ENCODE data around the gene DRC3. TPM values are rescaled to one million over a fixed set of nuclear protein-coding genes. Genes with fewer than 3 reads are reported as not detected.

Gene DRC3
- total and polyA plus RNA-seq, 2 donors (not counting 1 experiment from before 2014, with no cell fraction given), result 0.17 TPM; not detected in 1

DNA sequence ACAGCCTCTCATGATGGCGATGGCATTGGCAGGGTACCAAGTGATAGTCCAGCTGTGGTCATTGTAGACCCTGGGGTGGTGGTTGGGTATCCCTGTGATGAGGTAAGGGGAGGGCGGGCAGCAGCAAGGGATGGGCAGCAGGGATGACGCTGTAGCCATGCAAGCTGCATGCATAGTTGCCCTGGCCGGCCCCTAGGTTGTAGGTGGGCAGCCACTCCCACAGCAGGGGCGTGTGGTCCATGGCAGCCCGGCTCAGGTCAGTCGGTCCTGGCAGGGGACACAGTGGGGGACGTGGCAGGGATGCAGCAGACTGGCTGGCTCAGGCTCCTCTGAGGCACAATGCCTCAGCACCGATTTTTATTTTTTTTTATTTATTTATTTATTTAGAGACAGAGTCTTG lies 8.7 kb downstream of the DRC3 start:
- Histone ChIP-seq H2AFZ (ENCODE audit: insufficient read depth, low read depth, low read length, poor library complexity, severe bottlenecking) (no peak overlapping the region), H3K4me2 (replicated peaks; ENCODE audit: low read depth, low read length, poor library complexity, severe bottlenecking) (no peak overlapping the region), H3K9me3 (ENCODE audit: control extremely low read depth in 1 of 3, control insufficient read depth in 2 of 3, insufficient read depth in 1 of 3, low read length in 2 of 3) (peaks cover 0 to 8% (median 0%) of the 10 kb centered on the region in 3 donors), H3K9ac (ENCODE audit: low read length) (no peak overlapping the region), H4K20me1 (ENCODE audit: control insufficient read depth, insufficient read depth, low read length, poor library complexity, severe bottlenecking) (no peaks in the 10 kb centered on the region), H3K36me3 (replicated peaks in 1 of 2; ENCODE audit: control extremely low read depth in 1 of 2, control insufficient read depth in 1 of 2, extremely low read depth in 1 of 2, insufficient read depth in 2 of 2, low read length in 1 of 2) (no peaks in the 10 kb centered on the region), H3K27ac (ENCODE audit: low read length in 2 of 2) (no peak overlapping the region), H3K27me3 (replicated peaks in 1 of 4; ENCODE audit: control extremely low read depth in 1 of 4, control insufficient read depth in 3 of 4, insufficient read depth in 4 of 4, low read length in 3 of 4) (no peaks in the 10 kb centered on the region), H3K79me2 (ENCODE audit: control insufficient read depth, insufficient read depth, low read length) (no peaks in the 10 kb centered on the region), H3K4me1 (ENCODE audit: control insufficient read depth in 2 of 2, insufficient read depth in 2 of 2, low read length in 2 of 2) (no peaks in the 10 kb centered on the region), H3K4me3 (ENCODE audit: control extremely low read depth in 1 of 5, extremely low read depth in 1 of 5, insufficient read depth in 1 of 5, low read depth in 2 of 5, low read length in 4 of 5) (no peak overlapping the region)
- DNase-seq (no peak), ATAC-seq (ENCODE audit: low read depth) (no peak)
- Mint-ChIP-seq H3K27me3 (no peaks in the 10 kb centered on the region), H3K4me1 (peaks cover 5% of the 10 kb centered on the region), H3K27ac (no peak overlapping the region), H3K9me3 (ENCODE audit: insufficient read depth) (no peaks in the 10 kb centered on the region), H3K4me3 (no peak overlapping the region)
- no peak for TF ChIP-seq EZH2 (IDR thresholded peaks at IDR 0.05; ENCODE audit: borderline replicate concordance, insufficient read depth, low read depth, low read length, poor library complexity, severe bottlenecking)
- TF ChIP-seq, protein P1, sequence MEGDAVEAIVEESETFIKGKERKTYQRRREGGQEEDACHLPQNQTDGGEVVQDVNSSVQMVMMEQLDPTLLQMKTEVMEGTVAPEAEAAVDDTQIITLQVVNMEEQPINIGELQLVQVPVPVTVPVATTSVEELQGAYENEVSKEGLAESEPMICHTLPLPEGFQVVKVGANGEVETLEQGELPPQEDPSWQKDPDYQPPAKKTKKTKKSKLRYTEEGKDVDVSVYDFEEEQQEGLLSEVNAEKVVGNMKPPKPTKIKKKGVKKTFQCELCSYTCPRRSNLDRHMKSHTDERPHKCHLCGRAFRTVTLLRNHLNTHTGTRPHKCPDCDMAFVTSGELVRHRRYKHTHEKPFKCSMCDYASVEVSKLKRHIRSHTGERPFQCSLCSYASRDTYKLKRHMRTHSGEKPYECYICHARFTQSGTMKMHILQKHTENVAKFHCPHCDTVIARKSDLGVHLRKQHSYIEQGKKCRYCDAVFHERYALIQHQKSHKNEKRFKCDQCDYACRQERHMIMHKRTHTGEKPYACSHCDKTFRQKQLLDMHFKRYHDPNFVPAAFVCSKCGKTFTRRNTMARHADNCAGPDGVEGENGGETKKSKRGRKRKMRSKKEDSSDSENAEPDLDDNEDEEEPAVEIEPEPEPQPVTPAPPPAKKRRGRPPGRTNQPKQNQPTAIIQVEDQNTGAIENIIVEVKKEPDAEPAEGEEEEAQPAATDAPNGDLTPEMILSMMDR (IDR thresholded peaks at IDR 0.05), result no peak
- ChIA-PET CTCF (interaction anchor here (0.7 to 0.8 kb wide), 2 partner anchors 24 to 37 kb away, joined by 3 read pairs; no protein-coding TSS in a partner anchor), POLR2A (no interaction called here)
- WGBS (ENCODE audit: insufficient coverage), result 89% methylated on average over 8 of the region's 9 CpGs
- intact Hi-C loops (cut with micrococcal nuclease), result no loop called here

GRCh38 chr17:17982801-17983200 lies 10.1 kb downstream of the DRC3 start:
- intact Hi-C loops (cut with micrococcal nuclease), result no loop called here
- POLR2A ChIA-PET, result no interaction called here
- Histone ChIP-seq H3K36me3 (replicated peaks in 1 of 2; ENCODE audit: control extremely low read depth in 1 of 2, control insufficient read depth in 1 of 2, extremely low read depth in 1 of 2, insufficient read depth in 2 of 2, low read length in 1 of 2) (no peaks in the 10 kb centered on the region), H4K20me1 (ENCODE audit: control insufficient read depth, insufficient read depth, low read length, poor library complexity, severe bottlenecking) (no peaks in the 10 kb centered on the region), H3K79me2 (ENCODE audit: control insufficient read depth, insufficient read depth, low read length) (no peaks in the 10 kb centered on the region), H3K27me3 (replicated peaks in 1 of 4; ENCODE audit: control extremely low read depth in 1 of 4, control insufficient read depth in 3 of 4, insufficient read depth in 4 of 4, low read length in 3 of 4) (no peaks in the 10 kb centered on the region), H3K27ac (ENCODE audit: low read length in 2 of 2) (no peak overlapping the region), H3K9ac (ENCODE audit: low read length) (no peak overlapping the region), H3K4me2 (replicated peaks; ENCODE audit: low read depth, low read length, poor library complexity, severe bottlenecking) (no peak overlapping the region), H3K9me3 (ENCODE audit: control extremely low read depth in 1 of 3, control insufficient read depth in 2 of 3, insufficient read depth in 1 of 3, low read length in 2 of 3) (peaks cover 0 to 8% (median 0%) of the 10 kb centered on the region in 3 donors), H3K4me3 (ENCODE audit: control extremely low read depth in 1 of 5, extremely low read depth in 1 of 5, insufficient read depth in 1 of 5, low read depth in 2 of 5, low read length in 4 of 5) (no peak overlapping the region), H2AFZ (ENCODE audit: insufficient read depth, low read depth, low read length, poor library complexity, severe bottlenecking) (no peak overlapping the region), H3K4me1 (ENCODE audit: control insufficient read depth in 2 of 2, insufficient read depth in 2 of 2, low read length in 2 of 2) (no peaks in the 10 kb centered on the region)
- no peaks in the 10 kb centered on the region for H3K9me3 Mint-ChIP-seq (ENCODE audit: insufficient read depth)
- TF ChIP-seq, protein P1 (IDR thresholded peaks at IDR 0.05), result no peak
- no peak for TF ChIP-seq EZH2 (IDR thresholded peaks at IDR 0.05; ENCODE audit: borderline replicate concordance, insufficient read depth, low read depth, low read length, poor library complexity, severe bottlenecking)
- CTCF ChIA-PET, result no interaction called here
- H3K27me3 Mint-ChIP-seq, result no peaks in the 10 kb centered on the region
- H3K4me1 Mint-ChIP-seq, result peaks cover 5% of the 10 kb centered on the region
- no peak for DNase-seq
- H3K27ac Mint-ChIP-seq, result no peak overlapping the region
- 98% methylated on average over 3 of the region's 9 CpGs for WGBS (ENCODE audit: insufficient coverage)
- no peak overlapping the region for H3K4me3 Mint-ChIP-seq
- no peak for ATAC-seq (ENCODE audit: low read depth)

All from B cell (primary cell).